ENCODE results near the gene TMEM232. TPM values are rescaled to one million over a fixed set of nuclear protein-coding genes. Genes with fewer than 3 reads are reported as not detected.

The TMEM232 gene
- total RNA-seq, 4 donors from 2014 or later = 0.54 to 2.3 (median 0.93) TPM

GRCh38 chr5:110409571-110409970 is 316.9 kb downstream of the TMEM232 start:
- WGBS, 2 donors = 83 to 90% methylated on average over 3 of the region's 3 CpGs
- intact Hi-C loops (cut with DNase I; ENCODE audit: low total_unique reads) = no loop called here

GRCh38 chr5:110402562-110402961 is 323.9 kb downstream of the TMEM232 start:
- DNase-seq (ENCODE audit: low spot score in 2 of 2) = no peak
- WGBS, 2 donors = 63 to 75% methylated on average over 1 of the region's 1 CpG
- TF ChIP-seq, protein P1, sequence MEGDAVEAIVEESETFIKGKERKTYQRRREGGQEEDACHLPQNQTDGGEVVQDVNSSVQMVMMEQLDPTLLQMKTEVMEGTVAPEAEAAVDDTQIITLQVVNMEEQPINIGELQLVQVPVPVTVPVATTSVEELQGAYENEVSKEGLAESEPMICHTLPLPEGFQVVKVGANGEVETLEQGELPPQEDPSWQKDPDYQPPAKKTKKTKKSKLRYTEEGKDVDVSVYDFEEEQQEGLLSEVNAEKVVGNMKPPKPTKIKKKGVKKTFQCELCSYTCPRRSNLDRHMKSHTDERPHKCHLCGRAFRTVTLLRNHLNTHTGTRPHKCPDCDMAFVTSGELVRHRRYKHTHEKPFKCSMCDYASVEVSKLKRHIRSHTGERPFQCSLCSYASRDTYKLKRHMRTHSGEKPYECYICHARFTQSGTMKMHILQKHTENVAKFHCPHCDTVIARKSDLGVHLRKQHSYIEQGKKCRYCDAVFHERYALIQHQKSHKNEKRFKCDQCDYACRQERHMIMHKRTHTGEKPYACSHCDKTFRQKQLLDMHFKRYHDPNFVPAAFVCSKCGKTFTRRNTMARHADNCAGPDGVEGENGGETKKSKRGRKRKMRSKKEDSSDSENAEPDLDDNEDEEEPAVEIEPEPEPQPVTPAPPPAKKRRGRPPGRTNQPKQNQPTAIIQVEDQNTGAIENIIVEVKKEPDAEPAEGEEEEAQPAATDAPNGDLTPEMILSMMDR (IDR thresholded peaks at IDR 0.05) = no peak
- TF ChIP-seq POLR2A (IDR thresholded peaks at IDR 0.05) = no peak
- H3K4me3 ChIP-seq (ENCODE audit: low read depth, poor library complexity, severe bottlenecking) = no peak overlapping the region
- intact Hi-C loops (cut with DNase I; ENCODE audit: low total_unique reads) = no loop called here

More at GRCh38 chr5:110409571-110409970, 316.9 kb downstream of the TMEM232 start:
- no peak for DNase-seq (ENCODE audit: low spot score in 2 of 2)
- no peak for TF ChIP-seq POLR2A (IDR thresholded peaks at IDR 0.05)
- TF ChIP-seq, protein P1 (IDR thresholded peaks at IDR 0.05) = no peak
- no peak overlapping the region for H3K4me3 ChIP-seq (ENCODE audit: low read depth, poor library complexity, severe bottlenecking)

DNA sequence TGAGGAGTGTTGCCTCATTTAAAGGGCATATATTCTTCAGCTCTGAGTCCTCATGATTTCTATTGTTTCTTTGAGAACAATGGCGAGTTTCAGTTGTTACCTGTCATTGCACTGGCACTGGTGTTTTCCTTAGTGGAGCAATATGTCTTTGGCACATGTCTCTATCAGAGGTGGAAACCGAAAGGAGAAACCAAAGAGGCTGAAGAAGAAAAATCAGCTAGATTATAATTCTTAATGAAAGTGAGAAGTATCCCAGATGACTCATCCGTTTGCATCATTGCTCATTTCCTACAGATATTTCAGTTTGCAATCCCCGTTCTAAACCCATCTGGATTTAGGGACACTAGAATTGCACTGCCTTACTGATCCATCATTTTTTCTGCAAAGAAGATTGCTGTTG is 324.6 kb downstream of the TMEM232 start:
- intact Hi-C loops (cut with DNase I; ENCODE audit: low total_unique reads) = no loop called here
- 61 to 66% methylated on average over 4 of the region's 4 CpGs for WGBS, 2 donors
- no peak for DNase-seq (ENCODE audit: low spot score in 2 of 2)

GRCh38 chr5:110398951-110399350 is 327.5 kb downstream of the TMEM232 start:
- H3K4me3 ChIP-seq (ENCODE audit: low read depth, poor library complexity, severe bottlenecking) = no peak overlapping the region
- 89 to 99% methylated on average over 2 of the region's 2 CpGs for WGBS, 2 donors
- TF ChIP-seq, protein P1 (IDR thresholded peaks at IDR 0.05) = no peak
- no peak for TF ChIP-seq POLR2A (IDR thresholded peaks at IDR 0.05)
- intact Hi-C loops (cut with DNase I; ENCODE audit: low total_unique reads) = no loop called here
- no peak for DNase-seq (ENCODE audit: low spot score in 2 of 2)

More for the DNA sequence above, 324.6 kb downstream of the TMEM232 start:
- no peak overlapping the region for H3K4me3 ChIP-seq (ENCODE audit: low read depth, poor library complexity, severe bottlenecking)
- TF ChIP-seq POLR2A (IDR thresholded peaks at IDR 0.05) = no peak
- TF ChIP-seq, protein P1 (IDR thresholded peaks at IDR 0.05) = no peak

- DNase-seq (ENCODE audit: low spot score in 2 of 2) = no peak
- intact Hi-C loops (cut with DNase I; ENCODE audit: low total_unique reads) = no loop called here
- H3K4me3 ChIP-seq (ENCODE audit: low read depth, poor library complexity, severe bottlenecking) = no peak overlapping the region
- WGBS, 2 donors = 95 to 98% methylated on average over 1 of the region's 1 CpG
- TF ChIP-seq, protein P1 (IDR thresholded peaks at IDR 0.05) = no peak
- TF ChIP-seq POLR2A (IDR thresholded peaks at IDR 0.05) = no peak
These were observed 329.2 kb downstream of the TMEM232 start for GRCh38 chr5:110397281-110397680.

DNA sequence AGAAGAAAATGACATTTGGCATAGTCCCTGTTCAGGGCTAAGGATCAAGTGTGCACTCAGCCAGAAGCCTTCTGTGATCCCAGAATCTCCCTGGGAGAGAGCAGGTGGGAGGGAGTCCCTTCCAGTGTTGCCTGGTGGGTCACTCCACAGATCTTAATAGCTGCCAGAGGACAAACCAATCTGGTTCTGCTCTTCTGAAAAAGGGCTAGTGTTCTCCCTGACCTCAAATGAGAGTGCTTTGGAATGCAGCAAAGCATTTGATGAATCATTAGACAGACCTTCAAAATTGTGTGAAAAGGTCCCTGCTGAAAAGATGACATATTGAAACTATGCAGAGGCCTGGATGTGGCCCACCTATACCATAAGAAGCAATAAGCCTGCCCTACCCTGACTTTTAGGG is 339.7 kb downstream of the TMEM232 start:
- H3K4me3 ChIP-seq (ENCODE audit: low read depth, poor library complexity, severe bottlenecking) = no peak overlapping the region
- no peak for DNase-seq (ENCODE audit: low spot score in 2 of 2)
- TF ChIP-seq POLR2A (IDR thresholded peaks at IDR 0.05) = no peak
- intact Hi-C loops (cut with DNase I; ENCODE audit: low total_unique reads) = no loop called here

All from lower leg skin (tissue), 4 donors.